Iris pigment epithelial cell (primary cell): ENCODE measurements around the gene DDAH1.
"Not testable (repeated sequence)": the region's sequence is repeated elsewhere in the genome, so short reads cannot be mapped to it uniquely, and the experiment has no call there.

Source experiments
- DNase-seq: peaks from one replicate; pipeline ENCODE4 v3.0.0-alpha.2; 2011; ENCODE audit warnings: low read depth

Gene DDAH1

GRCh38 chr1:85470130-85470529 is 5.2 kb upstream of the DDAH1 start:
- DNase-seq, result not testable (repeated sequence)

- no peak for DNase-seq
These were observed 3.1 kb upstream of the DDAH1 start for GRCh38 chr1:85467929-85468540.

GRCh38 chr1:85467036-85467435 is 2.1 kb upstream of the DDAH1 start:
- no peak for DNase-seq

GRCh38 chr1:85465786-85466134 is 801 bp upstream of the DDAH1 start:
- peak; percentile 21 for DNase-seq

GRCh38 chr1:85464497-85465098 is 361 bp downstream of the DDAH1 start:
- peak; percentile 76 for DNase-seq

- DNase-seq, result peak; percentile 30
These were observed 1.0 kb downstream of the DDAH1 start for GRCh38 chr1:85463731-85464496.

- DNase-seq, result no peak
These were observed 1.9 kb downstream of the DDAH1 start for GRCh38 chr1:85462931-85463649.

GRCh38 chr1:85461216-85461918 is 3.6 kb downstream of the DDAH1 start:
- no peak for DNase-seq

- no peak for DNase-seq
These were observed 4.3 kb downstream of the DDAH1 start for GRCh38 chr1:85460555-85461088.

- DNase-seq, result no peak
These were observed 5.7 kb downstream of the DDAH1 start for GRCh38 chr1:85459290-85459689.

GRCh38 chr1:85454214-85454613 is 10.7 kb downstream of the DDAH1 start:
- DNase-seq, result no peak

GRCh38 chr1:85453640-85454194 is 11.2 kb downstream of the DDAH1 start:
- DNase-seq, result peak; percentile 29

GRCh38 chr1:85452948-85453347 is 12.0 kb downstream of the DDAH1 start:
- no peak for DNase-seq

GRCh38 chr1:85451236-85451830 is 13.6 kb downstream of the DDAH1 start:
- no peak for DNase-seq

GRCh38 chr1:85450832-85451231 is 14.1 kb downstream of the DDAH1 start:
- DNase-seq, result no peak

GRCh38 chr1:85449356-85449755 is 15.6 kb downstream of the DDAH1 start:
- no peak for DNase-seq

GRCh38 chr1:85448358-85448757 is 16.6 kb downstream of the DDAH1 start:
- peak; percentile 62 for DNase-seq

- peak; percentile 69 for DNase-seq
These were observed 17.7 kb downstream of the DDAH1 start for GRCh38 chr1:85447006-85447943.

GRCh38 chr1:85445906-85446305 is 19.1 kb downstream of the DDAH1 start:
- peak; percentile 82 for DNase-seq

GRCh38 chr1:85444381-85444780 is 20.6 kb downstream of the DDAH1 start:
- DNase-seq, result peak; percentile 66
